Breast epithelium (tissue), 3 donors: ENCODE results near the gene ARHGAP31.

ENCODE experiments used
- POLR2AphosphoS5 ChIP-seq, 3 donors: sonication (generic); formaldehyde crosslinking; IDR thresholded peaks; one replicate each; pipeline ENCODE4 v1.6.1; 2017; ENCODE audit warnings: antibody characterized with exemption in 3 of 3
- TF ChIP-seq, protein P1 (sequence below), 3 donors: fragments of 450-650 bp; IDR thresholded peaks; one replicate each; pipeline ENCODE4 v1.5.1; 2016 to 2017; ENCODE audit warnings: antibody characterized with exemption in 3 of 3, mild to moderate bottlenecking in 3 of 3, moderate library complexity in 3 of 3

- TF ChIP-seq, protein P1, sequence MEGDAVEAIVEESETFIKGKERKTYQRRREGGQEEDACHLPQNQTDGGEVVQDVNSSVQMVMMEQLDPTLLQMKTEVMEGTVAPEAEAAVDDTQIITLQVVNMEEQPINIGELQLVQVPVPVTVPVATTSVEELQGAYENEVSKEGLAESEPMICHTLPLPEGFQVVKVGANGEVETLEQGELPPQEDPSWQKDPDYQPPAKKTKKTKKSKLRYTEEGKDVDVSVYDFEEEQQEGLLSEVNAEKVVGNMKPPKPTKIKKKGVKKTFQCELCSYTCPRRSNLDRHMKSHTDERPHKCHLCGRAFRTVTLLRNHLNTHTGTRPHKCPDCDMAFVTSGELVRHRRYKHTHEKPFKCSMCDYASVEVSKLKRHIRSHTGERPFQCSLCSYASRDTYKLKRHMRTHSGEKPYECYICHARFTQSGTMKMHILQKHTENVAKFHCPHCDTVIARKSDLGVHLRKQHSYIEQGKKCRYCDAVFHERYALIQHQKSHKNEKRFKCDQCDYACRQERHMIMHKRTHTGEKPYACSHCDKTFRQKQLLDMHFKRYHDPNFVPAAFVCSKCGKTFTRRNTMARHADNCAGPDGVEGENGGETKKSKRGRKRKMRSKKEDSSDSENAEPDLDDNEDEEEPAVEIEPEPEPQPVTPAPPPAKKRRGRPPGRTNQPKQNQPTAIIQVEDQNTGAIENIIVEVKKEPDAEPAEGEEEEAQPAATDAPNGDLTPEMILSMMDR (IDR thresholded peaks at IDR 0.05): no peak
- TF ChIP-seq POLR2AphosphoS5 (IDR thresholded peaks at IDR 0.05): no peak
These were observed 133.5 kb downstream of the ARHGAP31 start for GRCh38 chr3:119427669-119428068.
